K562 (cell line): Measurements from ENCODE around the gene IL5. TPM values are rescaled to one million over a fixed set of nuclear protein-coding genes. Genes with fewer than 3 reads are reported as not detected.

ENCODE experiments used
- CXXC5 ChIP-seq: fragments of 250-450 bp; sonication (Bioruptor Pico); IDR thresholded peaks from 2 replicates; pipeline ENCODE4 v1.8.0; 2022; ENCODE audit warnings: inconsistent platforms, mild to moderate bottlenecking, moderate library complexity
- GABPB2 ChIP-seq: fragments of 250-450 bp; sonication (Bioruptor Pico); conservative IDR thresholded peaks from 2 replicates; pipeline ENCODE4 v1.5.1; 2021; ENCODE audit warnings: mild to moderate bottlenecking
- KDM4B ChIP-seq, 2 experiments: fragments of 450-650 bp in 1 of 2; sonication (generic) in 1 of 2; IDR thresholded peaks; 2 replicates each; pipeline ENCODE4 v1.6.1; 2016 to 2017; ENCODE audit warnings: borderline replicate concordance in 2 of 2, antibody characterized with exemption in 1 of 2, low read depth in 1 of 2, mild to moderate bottlenecking in 1 of 2
- NELFE ChIP-seq: IDR thresholded peaks from 2 replicates; pipeline ENCODE4 v1.6.1; 2011; ENCODE audit warnings: mild to moderate bottlenecking; ENCODE audit not compliant: insufficient read depth, insufficient read length
- POLR2AphosphoS2 ChIP-seq: IDR thresholded peaks from 2 replicates; pipeline ENCODE4 v1.6.1; 2012; ENCODE audit warnings: low read length, improper control_type of control experiment
- RFX1 ChIP-seq: fragments of 450-650 bp; IDR thresholded peaks from 2 replicates; pipeline ENCODE4 v1.6.1; 2016; ENCODE audit warnings: mild to moderate bottlenecking, moderate library complexity
- ZC3H4 ChIP-seq: sonication (generic); formaldehyde crosslinking; IDR thresholded peaks from 2 replicates; pipeline ENCODE4 v1.9.0; 2021; ENCODE audit warnings: missing genetic modification reagents, borderline replicate concordance
- polyA plus RNA-seq, 8 experiments: library from polyadenylated mRNA; depleted of rRNA in 4 of 8; stranded (reverse) in 5 of 8; unstranded in 3 of 8; fragments of >200 nt; fragmentation: Nextera tagmentation in 2 of 8; fragmentation: Illumina TruSeq in 1 of 8; extraction: Ambion mirVana in 2 of 8; extraction: Trizol in 1 of 8; gene quantifications; 2 replicates each; pipeline versions ENCODE4 v1.2.1 to v1.2.3, GENCODE V29; 2011 to 2014; ENCODE audit warnings: inconsistent platforms in 1 of 8, missing spikeins in 1 of 8
- total RNA-seq, 7 experiments: library from RNA; depleted of rRNA in 6 of 7; stranded (reverse); fragments of >200 nt in 6 of 7; fragmentation: Illumina TruSeq in 2 of 7; extraction: Trizol in 2 of 7; gene quantifications; 2 replicates each; pipeline versions ENCODE4 v1.2.1 to v1.2.3, GENCODE V29; 2011 to 2021; ENCODE audit warnings: low replicate concordance in 1 of 7
- TF ChIP-seq, protein P1 (sequence below): sonication (generic); formaldehyde crosslinking; IDR thresholded peaks from 2 replicates; pipeline ENCODE4 v1.8.0; 2022; ENCODE audit warnings: missing genetic modification reagents, mild to moderate bottlenecking, borderline replicate concordance
- TF ChIP-seq, protein P2 (sequence below): sonication (generic); formaldehyde crosslinking; IDR thresholded peaks from 2 replicates; pipeline ENCODE4 v1.8.0; 2022; ENCODE audit warnings: mild to moderate bottlenecking, missing genetic modification reagents
- TF ChIP-seq, protein P3 (sequence below): fragments of 450-650 bp; IDR thresholded peaks from 2 replicates; pipeline ENCODE4 v1.6.1; 2014; ENCODE audit warnings: low read depth, mild to moderate bottlenecking, moderate library complexity, borderline replicate concordance
- TF ChIP-seq, protein P4 (sequence below): fragments of 200-800 bp; sonication (Bioruptor generic); IDR thresholded peaks from 2 replicates; pipeline ENCODE4 v1.6.1; 2017; ENCODE audit warnings: missing genetic modification characterization, missing compliant biosample characterization
- TF ChIP-seq, protein P5 (sequence below): fragments of 250-450 bp; sonication (Bioruptor Pico); IDR thresholded peaks from 2 replicates; pipeline ENCODE4 v1.4.0; 2020; ENCODE audit warnings: mild to moderate bottlenecking
- TF ChIP-seq, protein P6 (sequence below): fragments of 200-800 bp; sonication (Bioruptor generic); IDR thresholded peaks from 2 replicates; pipeline ENCODE4 v1.6.1; 2017; ENCODE audit warnings: missing genetic modification characterization, missing compliant biosample characterization

IL5 gene
- total and polyA plus RNA-seq, 9 of the 15 experiments (the other 6 are each of a cell fraction or from before 2014, with no cell fraction given) = 0.44 TPM; not detected in 8

DNA sequence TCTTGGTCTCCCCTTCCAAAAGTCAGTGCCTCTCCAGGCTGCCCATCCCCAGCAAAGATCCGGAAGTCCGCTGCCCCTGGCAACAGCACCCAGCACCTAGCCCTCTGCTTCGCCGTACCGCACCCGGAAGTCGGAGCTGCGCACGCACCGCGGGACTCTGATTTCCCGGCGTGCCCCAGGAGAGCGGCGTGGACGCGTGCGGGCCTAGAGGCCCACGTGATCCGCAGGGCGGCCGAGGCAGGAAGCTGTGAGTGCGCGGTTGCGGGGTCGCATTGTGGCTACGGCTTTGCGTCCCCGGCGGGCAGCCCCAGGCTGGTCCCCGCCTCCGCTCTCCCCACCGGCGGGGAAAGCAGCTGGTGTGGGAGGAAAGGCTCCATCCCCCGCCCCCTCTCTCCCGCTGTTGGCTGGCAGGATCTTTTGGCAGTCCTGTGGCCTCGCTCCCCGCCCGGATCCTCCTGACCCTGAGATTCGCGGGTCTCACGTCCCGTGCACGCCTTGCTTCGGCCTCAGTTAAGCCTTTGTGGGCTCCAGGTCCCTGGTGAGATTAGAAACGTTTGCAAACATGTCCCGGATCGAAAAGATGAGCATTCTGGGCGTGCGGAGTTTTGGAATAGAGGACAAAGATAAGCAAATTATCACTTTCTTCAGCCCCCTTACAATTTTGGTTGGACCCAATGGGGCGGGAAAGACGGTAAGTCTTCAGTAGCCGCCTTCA lies 13.6 kb upstream of the IL5 start, which contains the start of gene RAD50 (continued):
- TF ChIP-seq, protein P1, sequence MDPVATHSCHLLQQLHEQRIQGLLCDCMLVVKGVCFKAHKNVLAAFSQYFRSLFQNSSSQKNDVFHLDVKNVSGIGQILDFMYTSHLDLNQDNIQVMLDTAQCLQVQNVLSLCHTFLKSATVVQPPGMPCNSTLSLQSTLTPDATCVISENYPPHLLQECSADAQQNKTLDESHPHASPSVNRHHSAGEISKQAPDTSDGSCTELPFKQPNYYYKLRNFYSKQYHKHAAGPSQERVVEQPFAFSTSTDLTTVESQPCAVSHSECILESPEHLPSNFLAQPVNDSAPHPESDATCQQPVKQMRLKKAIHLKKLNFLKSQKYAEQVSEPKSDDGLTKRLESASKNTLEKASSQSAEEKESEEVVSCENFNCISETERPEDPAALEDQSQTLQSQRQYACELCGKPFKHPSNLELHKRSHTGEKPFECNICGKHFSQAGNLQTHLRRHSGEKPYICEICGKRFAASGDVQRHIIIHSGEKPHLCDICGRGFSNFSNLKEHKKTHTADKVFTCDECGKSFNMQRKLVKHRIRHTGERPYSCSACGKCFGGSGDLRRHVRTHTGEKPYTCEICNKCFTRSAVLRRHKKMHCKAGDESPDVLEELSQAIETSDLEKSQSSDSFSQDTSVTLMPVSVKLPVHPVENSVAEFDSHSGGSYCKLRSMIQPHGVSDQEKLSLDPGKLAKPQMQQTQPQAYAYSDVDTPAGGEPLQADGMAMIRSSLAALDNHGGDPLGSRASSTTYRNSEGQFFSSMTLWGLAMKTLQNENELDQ (CRISPR knock-in tag) = no peak
- TF ChIP-seq NELFE = no peak
- peak; percentile 99 for TF ChIP-seq CXXC5 (CRISPR knock-in tag)
- TF ChIP-seq POLR2AphosphoS2 = peak; percentile 29; the same call in 1 of the 2 replicates
- TF ChIP-seq, protein P2, sequence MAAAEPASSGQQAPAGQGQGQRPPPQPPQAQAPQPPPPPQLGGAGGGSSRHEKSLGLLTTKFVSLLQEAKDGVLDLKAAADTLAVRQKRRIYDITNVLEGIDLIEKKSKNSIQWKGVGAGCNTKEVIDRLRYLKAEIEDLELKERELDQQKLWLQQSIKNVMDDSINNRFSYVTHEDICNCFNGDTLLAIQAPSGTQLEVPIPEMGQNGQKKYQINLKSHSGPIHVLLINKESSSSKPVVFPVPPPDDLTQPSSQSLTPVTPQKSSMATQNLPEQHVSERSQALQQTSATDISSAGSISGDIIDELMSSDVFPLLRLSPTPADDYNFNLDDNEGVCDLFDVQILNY = 0 out of 2 replicates have a peak, but pooled peaks have one; percentile 47
- peak; percentile 95 for TF ChIP-seq RFX1
- peak; percentile 84; the same call in 1 of the 2 replicates for TF ChIP-seq ZC3H4
- TF ChIP-seq GABPB2 (CRISPR knock-in tag) = no peak; the same call in 1 of the 2 replicates
- TF ChIP-seq KDM4B (IDR thresholded peaks at IDR 0.05; ENCODE audit: borderline replicate concordance in 2 of 2, low read depth in 1 of 2) = peak in 1 of 2 experiments; percentile 66; a peak in 1 of 4 replicates
- TF ChIP-seq, protein P3, sequence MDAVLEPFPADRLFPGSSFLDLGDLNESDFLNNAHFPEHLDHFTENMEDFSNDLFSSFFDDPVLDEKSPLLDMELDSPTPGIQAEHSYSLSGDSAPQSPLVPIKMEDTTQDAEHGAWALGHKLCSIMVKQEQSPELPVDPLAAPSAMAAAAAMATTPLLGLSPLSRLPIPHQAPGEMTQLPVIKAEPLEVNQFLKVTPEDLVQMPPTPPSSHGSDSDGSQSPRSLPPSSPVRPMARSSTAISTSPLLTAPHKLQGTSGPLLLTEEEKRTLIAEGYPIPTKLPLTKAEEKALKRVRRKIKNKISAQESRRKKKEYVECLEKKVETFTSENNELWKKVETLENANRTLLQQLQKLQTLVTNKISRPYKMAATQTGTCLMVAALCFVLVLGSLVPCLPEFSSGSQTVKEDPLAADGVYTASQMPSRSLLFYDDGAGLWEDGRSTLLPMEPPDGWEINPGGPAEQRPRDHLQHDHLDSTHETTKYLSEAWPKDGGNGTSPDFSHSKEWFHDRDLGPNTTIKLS = peak; percentile 86
- TF ChIP-seq, protein P4, sequence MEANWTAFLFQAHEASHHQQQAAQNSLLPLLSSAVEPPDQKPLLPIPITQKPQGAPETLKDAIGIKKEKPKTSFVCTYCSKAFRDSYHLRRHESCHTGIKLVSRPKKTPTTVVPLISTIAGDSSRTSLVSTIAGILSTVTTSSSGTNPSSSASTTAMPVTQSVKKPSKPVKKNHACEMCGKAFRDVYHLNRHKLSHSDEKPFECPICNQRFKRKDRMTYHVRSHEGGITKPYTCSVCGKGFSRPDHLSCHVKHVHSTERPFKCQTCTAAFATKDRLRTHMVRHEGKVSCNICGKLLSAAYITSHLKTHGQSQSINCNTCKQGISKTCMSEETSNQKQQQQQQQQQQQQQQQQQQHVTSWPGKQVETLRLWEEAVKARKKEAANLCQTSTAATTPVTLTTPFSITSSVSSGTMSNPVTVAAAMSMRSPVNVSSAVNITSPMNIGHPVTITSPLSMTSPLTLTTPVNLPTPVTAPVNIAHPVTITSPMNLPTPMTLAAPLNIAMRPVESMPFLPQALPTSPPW (CRISPR knock-in tag) = peak; percentile 79
- TF ChIP-seq, protein P5, sequence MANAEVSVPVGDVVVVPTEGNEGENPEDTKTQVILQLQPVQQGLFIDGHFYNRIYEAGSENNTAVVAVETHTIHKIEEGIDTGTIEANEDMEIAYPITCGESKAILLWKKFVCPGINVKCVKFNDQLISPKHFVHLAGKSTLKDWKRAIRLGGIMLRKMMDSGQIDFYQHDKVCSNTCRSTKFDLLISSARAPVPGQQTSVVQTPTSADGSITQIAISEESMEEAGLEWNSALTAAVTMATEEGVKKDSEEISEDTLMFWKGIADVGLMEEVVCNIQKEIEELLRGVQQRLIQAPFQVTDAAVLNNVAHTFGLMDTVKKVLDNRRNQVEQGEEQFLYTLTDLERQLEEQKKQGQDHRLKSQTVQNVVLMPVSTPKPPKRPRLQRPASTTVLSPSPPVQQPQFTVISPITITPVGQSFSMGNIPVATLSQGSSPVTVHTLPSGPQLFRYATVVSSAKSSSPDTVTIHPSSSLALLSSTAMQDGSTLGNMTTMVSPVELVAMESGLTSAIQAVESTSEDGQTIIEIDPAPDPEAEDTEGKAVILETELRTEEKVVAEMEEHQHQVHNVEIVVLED (CRISPR knock-in tag) = peak; percentile 85
- TF ChIP-seq, protein P6, sequence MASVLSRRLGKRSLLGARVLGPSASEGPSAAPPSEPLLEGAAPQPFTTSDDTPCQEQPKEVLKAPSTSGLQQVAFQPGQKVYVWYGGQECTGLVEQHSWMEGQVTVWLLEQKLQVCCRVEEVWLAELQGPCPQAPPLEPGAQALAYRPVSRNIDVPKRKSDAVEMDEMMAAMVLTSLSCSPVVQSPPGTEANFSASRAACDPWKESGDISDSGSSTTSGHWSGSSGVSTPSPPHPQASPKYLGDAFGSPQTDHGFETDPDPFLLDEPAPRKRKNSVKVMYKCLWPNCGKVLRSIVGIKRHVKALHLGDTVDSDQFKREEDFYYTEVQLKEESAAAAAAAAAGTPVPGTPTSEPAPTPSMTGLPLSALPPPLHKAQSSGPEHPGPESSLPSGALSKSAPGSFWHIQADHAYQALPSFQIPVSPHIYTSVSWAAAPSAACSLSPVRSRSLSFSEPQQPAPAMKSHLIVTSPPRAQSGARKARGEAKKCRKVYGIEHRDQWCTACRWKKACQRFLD (CRISPR knock-in tag) = peak; percentile 92
